Lower leg skin (tissue), 3 donors: ENCODE data around the gene SLC66A3.

Experiments used
- POLR2A ChIP-seq, 2 donors: fragments of 450-650 bp; IDR thresholded peaks; one replicate each; pipeline ENCODE4 v1.6.1; 2016 to 2017; ENCODE audit warnings: antibody characterized with exemption in 2 of 2, mild to moderate bottlenecking in 1 of 2, moderate library complexity in 1 of 2
- TF ChIP-seq, protein P1 (sequence below), 3 donors: fragments of 450-650 bp; IDR thresholded peaks; one replicate each; pipeline ENCODE4 v1.5.1; 2016; ENCODE audit warnings: antibody characterized with exemption in 3 of 3, mild to moderate bottlenecking in 3 of 3, moderate library complexity in 2 of 3

GRCh38 chr2:11174222-11174621, 19.0 kb downstream of the SLC66A3 start:
- TF ChIP-seq, protein P1, sequence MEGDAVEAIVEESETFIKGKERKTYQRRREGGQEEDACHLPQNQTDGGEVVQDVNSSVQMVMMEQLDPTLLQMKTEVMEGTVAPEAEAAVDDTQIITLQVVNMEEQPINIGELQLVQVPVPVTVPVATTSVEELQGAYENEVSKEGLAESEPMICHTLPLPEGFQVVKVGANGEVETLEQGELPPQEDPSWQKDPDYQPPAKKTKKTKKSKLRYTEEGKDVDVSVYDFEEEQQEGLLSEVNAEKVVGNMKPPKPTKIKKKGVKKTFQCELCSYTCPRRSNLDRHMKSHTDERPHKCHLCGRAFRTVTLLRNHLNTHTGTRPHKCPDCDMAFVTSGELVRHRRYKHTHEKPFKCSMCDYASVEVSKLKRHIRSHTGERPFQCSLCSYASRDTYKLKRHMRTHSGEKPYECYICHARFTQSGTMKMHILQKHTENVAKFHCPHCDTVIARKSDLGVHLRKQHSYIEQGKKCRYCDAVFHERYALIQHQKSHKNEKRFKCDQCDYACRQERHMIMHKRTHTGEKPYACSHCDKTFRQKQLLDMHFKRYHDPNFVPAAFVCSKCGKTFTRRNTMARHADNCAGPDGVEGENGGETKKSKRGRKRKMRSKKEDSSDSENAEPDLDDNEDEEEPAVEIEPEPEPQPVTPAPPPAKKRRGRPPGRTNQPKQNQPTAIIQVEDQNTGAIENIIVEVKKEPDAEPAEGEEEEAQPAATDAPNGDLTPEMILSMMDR (IDR thresholded peaks at IDR 0.05), result no peak
- no peak for TF ChIP-seq POLR2A (IDR thresholded peaks at IDR 0.05)
